Kidney capillary endothelial cell (primary cell): Measurements from ENCODE around the gene RPL11.
"Not testable (repeated sequence)": the region's sequence is repeated elsewhere in the genome, so short reads cannot be mapped to it uniquely, and the experiment has no call there.

Experiments
- DNase-seq: peaks from one replicate; pipeline ENCODE4 v3.0.0-alpha.2; 2018; ENCODE audit warnings: low spot score

Gene RPL11

GRCh38 chr1:23691499-23692307 is at the start of gene RPL11:
Gene RPL11 (plus strand): TSS chr1:23691806. CDS start chr1:23691824, 18 bp downstream.
- DNase-seq, result peak; percentile 93

GRCh38 chr1:23643736-23644554 is 47.7 kb upstream of the RPL11 start:
- no peak for DNase-seq

GRCh38 chr1:23644555-23644866 is 47.1 kb upstream of the RPL11 start:
- no peak for DNase-seq

DNA sequence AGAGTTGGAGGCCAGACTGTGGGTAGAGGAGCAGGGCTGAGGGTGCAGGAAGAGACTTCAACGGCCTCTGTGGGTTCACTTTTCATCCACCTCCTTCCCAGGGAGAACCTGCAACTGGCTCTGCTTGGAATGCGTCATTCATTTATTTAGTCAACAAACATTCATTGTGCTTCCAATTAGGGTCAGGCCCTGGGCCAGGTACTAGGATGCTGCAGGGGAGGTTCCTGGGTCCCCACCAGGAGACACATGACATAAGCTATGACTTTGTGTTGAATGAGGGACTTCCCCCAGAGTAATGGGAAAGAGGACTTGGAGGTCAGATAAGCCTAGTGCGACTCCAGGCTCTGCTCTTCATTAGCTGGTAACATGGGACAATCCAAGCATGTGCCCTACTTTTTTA is 46.3 kb upstream of the RPL11 start:
- DNase-seq, result no peak

GRCh38 chr1:23646091-23646490 is 45.5 kb upstream of the RPL11 start:
- DNase-seq, result no peak

GRCh38 chr1:23646541-23646940 is 45.1 kb upstream of the RPL11 start:
- DNase-seq, result no peak

DNA sequence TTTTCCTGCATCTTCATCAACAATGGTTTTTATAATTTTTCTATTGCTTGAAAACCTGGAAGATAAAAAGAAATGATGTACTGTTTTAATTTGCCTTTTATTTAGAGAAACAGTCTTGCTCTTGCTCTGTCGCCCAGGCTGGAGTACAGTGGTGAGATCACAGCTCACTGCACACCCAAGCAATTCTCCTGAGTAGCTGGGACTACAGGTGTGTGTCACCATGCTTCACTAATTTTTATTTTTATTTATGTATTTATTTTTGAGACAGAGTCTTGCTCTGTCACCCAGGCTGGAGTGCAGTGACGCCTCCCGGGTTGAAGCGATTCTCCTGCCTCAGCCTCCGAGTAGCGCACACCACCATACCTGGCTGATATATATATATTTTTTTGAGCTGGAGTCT is 43.0 kb upstream of the RPL11 start:
- no peak for DNase-seq

DNA sequence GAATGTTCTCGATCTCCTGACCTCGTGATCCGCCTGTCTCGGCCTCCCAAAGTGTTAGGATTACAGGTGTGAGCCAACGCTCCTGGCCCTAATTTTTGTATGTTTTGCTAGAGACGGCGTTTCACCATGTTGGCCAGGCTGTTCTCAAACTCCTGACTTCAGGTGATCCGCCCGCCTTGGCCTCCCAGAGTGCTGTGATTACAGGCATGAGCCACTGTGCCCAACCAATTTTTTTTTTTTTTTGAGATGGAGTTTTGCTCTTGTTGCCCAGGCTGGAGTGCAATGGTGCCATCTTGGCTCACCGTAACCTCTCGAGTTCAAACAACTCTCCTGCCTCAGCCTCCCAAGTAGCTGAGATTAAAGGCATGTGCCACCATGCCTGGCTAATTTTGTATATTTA is 42.4 kb upstream of the RPL11 start:
- not testable (repeated sequence) for DNase-seq

GRCh38 chr1:23650344-23650990 is 41.1 kb upstream of the RPL11 start:
- no peak for DNase-seq

- DNase-seq, result no peak
Observed at GRCh38 chr1:23651069-23651808, 40.4 kb upstream of the RPL11 start.

DNA sequence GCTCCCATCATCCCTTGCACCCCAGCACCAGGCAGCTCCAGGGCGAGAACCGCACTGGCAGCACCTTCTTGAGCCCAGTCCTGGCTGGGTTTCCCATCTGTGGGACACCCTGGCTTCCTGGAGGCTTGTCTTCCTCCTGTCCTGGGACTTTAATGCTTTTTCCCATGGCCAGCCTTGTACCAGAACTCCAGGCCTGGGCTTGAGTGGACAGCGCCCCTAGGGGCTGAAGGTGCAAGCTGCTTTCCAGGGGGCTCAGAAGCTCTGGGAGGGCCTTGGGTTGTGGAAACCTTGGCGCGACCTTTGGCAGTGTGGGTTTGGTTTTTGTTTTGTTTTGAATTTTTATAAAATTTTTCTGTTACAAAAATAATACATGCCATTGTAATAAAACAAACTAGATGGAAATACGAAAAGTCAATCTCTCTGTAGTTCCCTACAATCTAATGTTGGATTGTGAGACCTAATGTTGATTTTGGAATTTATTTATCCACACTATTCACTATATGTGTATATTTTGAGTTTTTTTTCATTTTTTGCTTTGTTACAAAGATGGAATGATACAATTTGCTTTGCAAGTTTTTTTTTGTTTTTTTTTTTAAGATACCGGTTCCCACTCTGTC is 33.8 kb upstream of the RPL11 start:
- DNase-seq, result peak; percentile 53

DNA sequence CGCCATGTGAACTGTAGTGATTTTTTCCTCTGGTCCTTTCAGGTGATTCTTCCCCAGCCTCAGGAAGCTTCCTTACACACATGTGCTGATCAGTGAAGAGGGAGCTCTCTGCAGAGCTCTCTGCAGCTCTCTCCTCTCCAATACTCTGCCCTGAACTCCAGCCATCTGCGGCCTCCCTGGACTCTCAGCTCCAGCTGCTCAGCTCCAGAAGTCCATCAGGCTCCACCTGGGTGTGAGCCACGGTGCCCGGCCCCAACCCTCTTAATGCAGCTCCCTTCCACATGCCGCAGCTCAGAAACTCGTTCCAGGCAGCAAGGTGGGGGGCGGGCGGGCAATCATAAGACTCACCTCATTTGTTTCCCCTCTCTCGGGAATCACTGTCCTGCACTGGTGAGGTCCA is 30.9 kb upstream of the RPL11 start:
- no peak for DNase-seq

DNA sequence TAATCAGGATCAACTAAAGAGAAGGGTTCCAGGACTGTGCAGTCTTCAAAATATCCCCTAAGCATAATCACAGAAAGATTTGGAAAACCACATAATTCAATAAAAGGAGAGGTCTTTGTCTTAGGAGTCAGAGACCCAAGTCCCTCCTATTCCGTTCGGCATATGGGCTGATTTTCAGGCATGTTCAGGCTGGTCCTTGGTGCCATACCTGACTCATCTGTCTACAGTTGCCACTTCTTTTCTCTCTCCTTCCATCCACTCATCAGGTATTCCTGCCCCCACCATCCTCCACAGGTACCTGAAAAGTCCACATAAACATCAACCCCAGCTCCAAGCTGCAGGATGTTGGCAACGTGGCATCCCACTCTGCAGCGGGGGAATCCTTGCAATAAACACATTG is 29.7 kb upstream of the RPL11 start:
- DNase-seq, result no peak

DNA sequence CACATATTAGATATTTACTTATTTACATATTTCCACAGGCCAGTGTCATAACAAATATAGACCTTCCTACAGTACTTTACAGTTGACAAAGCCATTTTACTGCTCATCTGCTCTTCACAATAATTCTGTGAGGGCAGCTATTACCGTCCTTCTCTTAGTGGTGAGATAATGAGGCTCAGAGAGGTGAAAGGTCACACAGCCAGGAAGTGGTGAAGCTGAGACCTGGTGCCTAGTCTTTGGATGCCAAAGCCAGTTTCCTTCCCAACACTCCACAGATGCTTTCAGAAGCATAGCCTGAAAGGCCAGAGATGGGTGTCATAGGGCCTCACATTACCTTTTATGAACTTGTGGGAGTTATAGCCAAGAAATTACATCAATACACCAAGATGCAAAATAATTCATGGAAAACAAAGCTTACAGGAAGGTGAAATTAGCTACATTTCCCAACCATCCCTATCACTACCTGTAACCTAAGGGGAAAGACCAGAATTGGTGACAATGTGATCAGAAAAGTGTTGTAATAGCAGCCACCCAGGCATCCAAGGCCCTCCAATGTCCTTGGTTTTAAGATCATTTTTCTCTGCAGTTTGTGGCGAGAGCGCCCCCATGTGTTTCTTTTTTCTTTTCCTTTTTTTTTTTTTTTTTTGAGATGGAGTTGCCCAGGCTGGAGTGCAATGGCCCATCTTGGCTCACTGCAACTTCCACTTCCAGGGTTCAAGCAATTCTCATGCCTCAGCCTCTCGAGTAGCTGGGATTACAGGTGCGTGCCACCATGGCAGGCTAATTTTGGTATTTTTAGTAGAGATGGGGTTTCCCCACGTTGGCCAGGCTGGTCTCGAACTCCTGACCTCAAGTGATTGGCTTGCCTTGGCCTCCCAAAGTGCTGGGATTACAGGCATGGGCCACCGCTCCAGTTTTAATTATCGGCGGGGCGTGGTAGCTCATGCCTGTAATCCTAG is 26.5 kb upstream of the RPL11 start:
- DNase-seq, result peak; percentile 36

- DNase-seq, result no peak
Observed at GRCh38 chr1:23667411-23667810, 24.2 kb upstream of the RPL11 start.

- DNase-seq, result no peak
Observed at GRCh38 chr1:23670709-23671108, 20.9 kb upstream of the RPL11 start.

GRCh38 chr1:23673086-23673813 is 18.4 kb upstream of the RPL11 start:
- peak; percentile 49 for DNase-seq

GRCh38 chr1:23679815-23680214 is 11.8 kb upstream of the RPL11 start:
- DNase-seq, result no peak

DNA sequence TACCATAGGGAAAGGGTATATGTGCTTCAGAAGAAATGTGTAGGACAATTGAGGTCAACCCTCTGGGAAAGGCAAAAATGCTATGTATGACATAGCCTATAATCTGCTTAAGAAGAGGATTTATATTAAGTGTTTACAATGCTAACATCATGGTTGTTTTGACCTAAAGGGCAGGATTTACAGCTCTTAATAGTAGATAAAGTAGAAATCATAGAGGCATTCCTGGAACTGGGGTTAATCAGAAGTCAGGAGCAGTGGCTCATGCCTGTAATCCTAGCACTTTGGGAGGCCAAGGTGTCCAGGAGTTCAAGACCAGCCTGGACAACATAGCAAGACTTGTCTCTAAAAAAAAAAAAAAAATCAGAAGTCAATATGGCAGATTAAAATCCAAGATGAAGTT is 8.7 kb upstream of the RPL11 start:
- no peak for DNase-seq

DNA sequence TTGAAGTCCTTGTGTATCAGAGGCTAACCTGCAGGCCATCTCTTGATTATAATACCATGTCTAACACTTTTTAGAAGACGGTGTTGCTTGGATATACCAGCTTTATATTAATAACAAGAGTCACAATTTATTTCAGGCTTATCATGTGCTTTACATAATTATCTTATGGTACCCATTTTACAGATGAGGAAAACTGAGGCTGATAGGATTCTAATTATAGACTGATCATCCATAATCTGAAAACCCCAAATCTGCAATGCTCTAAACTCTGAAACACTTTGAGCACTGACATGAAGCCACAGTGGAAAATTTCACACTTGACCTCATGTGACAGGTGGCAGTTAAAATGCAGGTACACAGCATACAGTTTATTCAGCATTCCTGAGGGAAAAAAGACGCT is 7.2 kb upstream of the RPL11 start:
- no peak for DNase-seq
